ENCODE results near the gene AFF1.

DNA sequence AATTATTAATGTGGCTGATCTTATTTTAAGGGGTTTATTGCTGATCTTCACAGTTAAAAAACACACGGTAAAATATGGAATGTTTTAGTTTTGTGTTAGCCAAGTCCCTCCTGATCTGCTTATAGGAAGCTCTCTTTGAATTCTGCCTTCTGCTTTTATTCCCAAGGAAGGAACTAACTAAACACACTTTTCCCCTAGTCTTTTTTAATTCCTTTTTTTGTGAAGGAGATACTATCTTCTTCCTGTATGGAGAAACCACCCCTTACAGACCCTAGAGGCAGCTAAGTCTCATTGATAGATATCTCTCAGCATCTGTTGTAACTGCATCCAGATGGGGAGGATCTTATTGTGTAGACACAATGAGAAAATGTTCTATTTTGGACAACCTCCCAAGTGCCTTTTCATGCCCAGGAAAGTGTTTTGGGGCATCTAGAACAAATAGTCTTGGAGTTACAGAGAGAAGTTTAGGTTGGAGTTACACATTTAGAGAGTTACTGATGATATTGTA, 64.4 kb downstream of the AFF1 start:
- TF ChIP-seq CTCF (IDR thresholded peaks at IDR 0.05) (no peak), POLR2A (IDR thresholded peaks at IDR 0.05) (no peak)
